Activated CD4-positive, alpha-beta memory T cell treated with anti-CD3 and anti-CD28 coated beads, Interleukin-2, amount 10 ng/mL, durations not matched to agents 7 days and 5 days (primary cell): ENCODE measurements around the gene PLA2G1B. TPM values are rescaled to one million over a fixed set of nuclear protein-coding genes. Genes with fewer than 3 reads are reported as not detected.

Source experiments
- CTCF ChIA-PET: fragments of 350-600 bp; sonication (Branson Sonifier 250); formaldehyde crosslinking; loops from one replicate; lab custom pipeline; 2021; ENCODE audit warnings: antibody characterized with exemption, inconsistent platforms; lab: Charles Lee
- POLR2A ChIA-PET: fragments of 350-600 bp; sonication (Branson Sonifier 250); formaldehyde crosslinking; loops from one replicate; lab custom pipeline; 2021; ENCODE audit warnings: antibody characterized with exemption; lab: Charles Lee
- DNase-seq: peaks from one replicate; pipeline ENCODE4 v3.0.0-alpha.2; 2020
- H3K27ac Mint-ChIP-seq: one replicate; pipeline ENCODE4 v1.8.0; 2021; ENCODE audit warnings: mild to moderate bottlenecking, mixed read lengths
- H3K27me3 Mint-ChIP-seq: one replicate; pipeline ENCODE4 v1.8.0; 2021; ENCODE audit warnings: mixed read lengths
- H3K36me3 Mint-ChIP-seq: one replicate; pipeline ENCODE4 v1.8.0; 2021; ENCODE audit warnings: low read depth, mixed read lengths
- H3K4me1 Mint-ChIP-seq: one replicate; pipeline ENCODE4 v1.8.0; 2021; ENCODE audit warnings: mixed read lengths
- H3K4me3 Mint-ChIP-seq: one replicate; pipeline ENCODE4 v1.8.0; 2021; ENCODE audit warnings: mild to moderate bottlenecking, mixed read lengths
- H3K9me3 Mint-ChIP-seq: one replicate; pipeline ENCODE4 v1.8.0; 2021; ENCODE audit warnings: mixed read lengths
- total RNA-seq, 2 experiments: library from RNA; stranded (reverse); gene quantifications; one replicate each; pipeline ENCODE4 v1.2.3, GENCODE V29; 2021

PLA2G1B gene
- total RNA-seq, 2 experiments from 2014 or later = not detected

GRCh38 chr12:120292661-120293531 is 34.7 kb downstream of the PLA2G1B start, which contains the start of gene RNU4-1:
Gene RNU4-1, minus strand, starts transcription at chr12:120293237.
- DNase-seq = peak; percentile 84
- Mint-ChIP-seq H3K4me1 (peaks cover 12% of the 10 kb centered on the region), H3K27ac (no peak within 1 kb of the TSS), H3K9me3 (no peaks in the 10 kb centered on the region), H3K36me3 (no peaks in the 10 kb centered on the region), H3K27me3 (peaks cover 7% of the 10 kb centered on the region), H3K4me3 (no peak within 1 kb of the TSS)
- ChIA-PET POLR2A (interaction anchor here (0.7 to 6.4 kb wide), 51 partner anchors 7 to 1108 kb away, joined by 3 to 349 read pairs (median 8); partner anchors contain the start of genes BICDL1, COQ5, DYNLL1 and GCN1), CTCF (interaction anchor here (0.8 to 5.8 kb wide), 9 partner anchors 10 to 1502 kb away, joined by 3 to 81 read pairs (median 5); partner anchors contain the start of genes COX6A1, PXN, RPLP0 and SIRT4)

GRCh38 chr12:120292411-120292660 is 35.2 kb downstream of the PLA2G1B start:
- peaks cover 12% of the 10 kb centered on the region for H3K4me1 Mint-ChIP-seq
- no peak for DNase-seq
- ChIA-PET POLR2A (interaction anchor here (0.9 to 6.4 kb wide), 50 partner anchors 8 to 931 kb away, joined by 3 to 349 read pairs (median 10); partner anchors contain the start of genes BICDL1, COQ5, DYNLL1 and GCN1), CTCF (interaction anchor here (0.9 to 5.8 kb wide), 7 partner anchors 11 to 174 kb away, joined by 3 to 81 read pairs (median 5); partner anchors contain the start of genes COX6A1, RPLP0 and SIRT4)
- H3K9me3 Mint-ChIP-seq = no peaks in the 10 kb centered on the region
- H3K27ac Mint-ChIP-seq = no peak overlapping the region
- H3K4me3 Mint-ChIP-seq = no peak overlapping the region
- H3K27me3 Mint-ChIP-seq = peaks cover 10% of the 10 kb centered on the region
- H3K36me3 Mint-ChIP-seq = no peaks in the 10 kb centered on the region

GRCh38 chr12:120290609-120291305 is 36.8 kb downstream of the PLA2G1B start:
- CTCF ChIA-PET = interaction anchor here (0.6 to 5.8 kb wide), 11 partner anchors 12 to 1150 kb away, joined by 3 to 81 read pairs (median 4); partner anchors contain the start of genes PXN, RPLP0 and SIRT4

GRCh38 chr12:120287491-120287890 is 40.1 kb downstream of the PLA2G1B start:
- POLR2A ChIA-PET = interaction anchor here (1.2 to 6.4 kb wide), 3 partner anchors 38 to 169 kb away, joined by 3 to 159 read pairs (median 3); partner anchors contain the start of genes RAB35 and RPLP0
- DNase-seq = no peak
- no peak overlapping the region for H3K4me3 Mint-ChIP-seq
- H3K27me3 Mint-ChIP-seq = peaks cover 18% of the 10 kb centered on the region
- no peaks in the 10 kb centered on the region for H3K36me3 Mint-ChIP-seq
- H3K4me1 Mint-ChIP-seq = peaks cover 15% of the 10 kb centered on the region
- no peaks in the 10 kb centered on the region for H3K9me3 Mint-ChIP-seq
- CTCF ChIA-PET = interaction anchor here (1.8 kb wide), 1 partner anchor 60 kb away, joined by 11 read pairs; no protein-coding TSS in a partner anchor
- no peak overlapping the region for H3K27ac Mint-ChIP-seq

More at GRCh38 chr12:120290609-120291305, 36.8 kb downstream of the PLA2G1B start:
- H3K9me3 Mint-ChIP-seq = no peaks in the 10 kb centered on the region
- peak; percentile 54 for DNase-seq
- POLR2A ChIA-PET = interaction anchor here (0.5 to 6.4 kb wide), 67 partner anchors 9 to 850 kb away, joined by 3 to 349 read pairs (median 5); partner anchors contain the start of genes BICDL1, COQ5, COX6A1 and DYNLL1
- peaks cover 18% of the 10 kb centered on the region for H3K27me3 Mint-ChIP-seq
- peak overlapping the region; percentile 60 for H3K27ac Mint-ChIP-seq
- no peaks in the 10 kb centered on the region for H3K36me3 Mint-ChIP-seq
- H3K4me3 Mint-ChIP-seq = no peak overlapping the region
- H3K4me1 Mint-ChIP-seq = peaks cover 13% of the 10 kb centered on the region

GRCh38 chr12:120286768-120287490 is 40.6 kb downstream of the PLA2G1B start:
- Mint-ChIP-seq H3K9me3 (no peaks in the 10 kb centered on the region), H3K4me1 (peaks cover 18% of the 10 kb centered on the region), H3K36me3 (no peaks in the 10 kb centered on the region), H3K4me3 (no peak overlapping the region), H3K27ac (no peak overlapping the region), H3K27me3 (peaks cover 18% of the 10 kb centered on the region)
- POLR2A ChIA-PET = interaction anchor here (0.7 to 1.3 kb wide), 4 partner anchors 25 to 92 kb away, joined by 3 read pairs; partner anchors contain the start of gene RPLP0
- no peak for DNase-seq
- CTCF ChIA-PET = interaction anchor here (0.6 to 1.8 kb wide), 3 partner anchors 13 to 86 kb away, joined by 3 to 11 read pairs (median 3); partner anchors contain the start of gene RPLP0

- peaks cover 7% of the 10 kb centered on the region for H3K4me1 Mint-ChIP-seq
- no peak overlapping the region for H3K27ac Mint-ChIP-seq
- ChIA-PET POLR2A (interaction anchor here (1.2 to 5.9 kb wide), 3 partner anchors 8 to 83 kb away, joined by 3 to 58 read pairs (median 5); partner anchors contain the start of genes RNU4-1, RNU4-2 and RPLP0), CTCF (interaction anchor here (1.8 to 2.1 kb wide), 3 partner anchors 18 to 56 kb away, joined by 4 to 12 read pairs (median 5); no protein-coding TSS in a partner anchor)
- DNase-seq = no peak
- peaks cover 15% of the 10 kb centered on the region for H3K27me3 Mint-ChIP-seq
- no peaks in the 10 kb centered on the region for H3K9me3 Mint-ChIP-seq
- no peaks in the 10 kb centered on the region for H3K36me3 Mint-ChIP-seq
- no peak overlapping the region for H3K4me3 Mint-ChIP-seq
Observed at GRCh38 chr12:120284381-120284780, 43.2 kb downstream of the PLA2G1B start.

GRCh38 chr12:120283318-120283717 is 44.3 kb downstream of the PLA2G1B start:
- ChIA-PET POLR2A (interaction anchor here (0.6 to 5.9 kb wide), 2 partner anchors 9 to 165 kb away, joined by 4 to 58 read pairs; partner anchors contain the start of genes RNU4-1 and RNU4-2), CTCF (interaction anchor here (0.8 to 2.1 kb wide), 3 partner anchors 18 to 55 kb away, joined by 3 to 12 read pairs (median 4); partner anchors contain the start of gene PXN)
- peaks cover 7% of the 10 kb centered on the region for H3K4me1 Mint-ChIP-seq
- H3K27ac Mint-ChIP-seq = no peak overlapping the region
- no peak for DNase-seq
- H3K4me3 Mint-ChIP-seq = no peak overlapping the region
- no peaks in the 10 kb centered on the region for H3K36me3 Mint-ChIP-seq
- H3K9me3 Mint-ChIP-seq = peaks cover 4% of the 10 kb centered on the region
- peaks cover 14% of the 10 kb centered on the region for H3K27me3 Mint-ChIP-seq

GRCh38 chr12:120278137-120279069 is 49.2 kb downstream of the PLA2G1B start:
- no peak overlapping the region for H3K27ac Mint-ChIP-seq
- H3K36me3 Mint-ChIP-seq = no peaks in the 10 kb centered on the region
- H3K4me1 Mint-ChIP-seq = peaks cover 5% of the 10 kb centered on the region
- ChIA-PET CTCF (interaction anchor here (1.0 kb wide), 1 partner anchor 50 kb away, joined by 4 read pairs; no protein-coding TSS in a partner anchor), POLR2A (interaction anchor here (5.9 kb wide), 1 partner anchor 14 kb away, joined by 58 read pairs; the partner anchor contains the start of genes RNU4-1 and RNU4-2)
- peaks cover 2% of the 10 kb centered on the region for H3K27me3 Mint-ChIP-seq
- no peak for DNase-seq
- no peak overlapping the region for H3K4me3 Mint-ChIP-seq
- H3K9me3 Mint-ChIP-seq = peaks cover 4% of the 10 kb centered on the region

GRCh38 chr12:120276734-120277133 is 50.8 kb downstream of the PLA2G1B start:
- no peaks in the 10 kb centered on the region for H3K36me3 Mint-ChIP-seq
- H3K27ac Mint-ChIP-seq = no peak overlapping the region
- peaks cover 4% of the 10 kb centered on the region for H3K9me3 Mint-ChIP-seq
- no peak overlapping the region for H3K4me3 Mint-ChIP-seq
- no peak for DNase-seq
- H3K4me1 Mint-ChIP-seq = no peaks in the 10 kb centered on the region
- H3K27me3 Mint-ChIP-seq = peaks cover 4% of the 10 kb centered on the region
- POLR2A ChIA-PET = interaction anchor here (1.4 to 3.7 kb wide), 2 partner anchors 15 to 16 kb away, joined by 4 to 12 read pairs; partner anchors contain the start of genes RNU4-1 and RNU4-2
- CTCF ChIA-PET = no interaction called here
